Measurements from ENCODE around the gene HLA-DRB1.
"Not testable (repeated sequence)": the region's sequence is repeated elsewhere in the genome, so short reads cannot be mapped to it uniquely, and the experiment has no call there.

HLA-DRB1 gene

GRCh38 chr6:32580593-32580992, 9.1 kb downstream of the HLA-DRB1 start (continued):
- TF ChIP-seq PATZ1 (CRISPR knock-in tag; IDR thresholded peaks at IDR 0.05; ENCODE audit: borderline replicate concordance) (no peak), RARB (CRISPR knock-in tag; IDR thresholded peaks at IDR 0.05) (no peak), ARNTL (CRISPR knock-in tag; IDR thresholded peaks at IDR 0.05; ENCODE audit: borderline replicate concordance, low read depth) (no peak), ZNF8 (CRISPR knock-in tag; IDR thresholded peaks at IDR 0.05) (no peak)

- ATAC-seq: no peak
- TF ChIP-seq ESRRG (CRISPR knock-in tag; IDR thresholded peaks at IDR 0.05): no peak
- no peak for TF ChIP-seq TCF4 (CRISPR knock-in tag; IDR thresholded peaks at IDR 0.05; ENCODE audit: borderline replicate concordance)
- no peak for TF ChIP-seq ISL1 (CRISPR knock-in tag; IDR thresholded peaks at IDR 0.05)
Observed at GRCh38 chr6:32578962-32579361, 10.7 kb downstream of the HLA-DRB1 start.

- not testable (repeated sequence) for ATAC-seq
Observed at GRCh38 chr6:32577493-32577892, 12.2 kb downstream of the HLA-DRB1 start.

GRCh38 chr6:32576250-32576649, 13.4 kb downstream of the HLA-DRB1 start:
- TF ChIP-seq BACH2 (CRISPR knock-in tag; IDR thresholded peaks at IDR 0.05; ENCODE audit: borderline replicate concordance) (no peak), CSRNP3 (CRISPR knock-in tag; IDR thresholded peaks at IDR 0.05) (no peak), ZFP30 (CRISPR knock-in tag; IDR thresholded peaks at IDR 0.05) (no peak), ISL1 (CRISPR knock-in tag; IDR thresholded peaks at IDR 0.05) (no peak), GLIS3 (CRISPR knock-in tag; IDR thresholded peaks at IDR 0.05) (no peak), POU6F1 (CRISPR knock-in tag; IDR thresholded peaks at IDR 0.05; ENCODE audit: borderline replicate concordance, low read depth) (no peak), ZNF8 (CRISPR knock-in tag; IDR thresholded peaks at IDR 0.05) (no peak), ZFP3 (CRISPR knock-in tag; IDR thresholded peaks at IDR 0.05) (no peak), OSR1 (CRISPR knock-in tag; IDR thresholded peaks at IDR 0.05) (no peak), ZNF565 (CRISPR knock-in tag; conservative IDR thresholded peaks at IDR 0.05; ENCODE audit: low read depth) (no peak)

GRCh38 chr6:32570363-32570905, 19.2 kb downstream of the HLA-DRB1 start:
- TF ChIP-seq ZNF565 (CRISPR knock-in tag; conservative IDR thresholded peaks at IDR 0.05; ENCODE audit: low read depth) (no peak), ZFP3 (CRISPR knock-in tag; IDR thresholded peaks at IDR 0.05) (no peak), OSR1 (CRISPR knock-in tag; IDR thresholded peaks at IDR 0.05) (no peak), RARB (CRISPR knock-in tag; IDR thresholded peaks at IDR 0.05) (no peak), ZNF8 (CRISPR knock-in tag; IDR thresholded peaks at IDR 0.05) (no peak), SNAI2 (CRISPR knock-in tag; IDR thresholded peaks at IDR 0.05) (no peak), BACH2 (CRISPR knock-in tag; IDR thresholded peaks at IDR 0.05; ENCODE audit: borderline replicate concordance) (no peak), PATZ1 (CRISPR knock-in tag; IDR thresholded peaks at IDR 0.05; ENCODE audit: borderline replicate concordance) (no peak), POU6F1 (CRISPR knock-in tag; IDR thresholded peaks at IDR 0.05; ENCODE audit: borderline replicate concordance, low read depth) (no peak)
- ATAC-seq: no peak

More at GRCh38 chr6:32576250-32576649, 13.4 kb downstream of the HLA-DRB1 start:
- ATAC-seq: no peak

All from SK-N-SH treated with all-trans-retinoic acid at 6 μM for 48 hours (cell line).